Karpas-422 (cell line): Measurements from ENCODE around the gene TRPM2. TPM values are rescaled to one million over a fixed set of nuclear protein-coding genes. Genes with fewer than 3 reads are reported as not detected.

Experiments
- DNase-seq: peaks from one replicate; pipeline ENCODE4 v3.0.0-alpha.2; 2015
- H2AFZ ChIP-seq: fragments of 200-600 bp; sonication (generic); 2 replicates; pipeline ENCODE4 v1.6.1; 2014; ENCODE audit warnings: antibody characterized with exemption, low read length, mixed read lengths
- H3K27ac ChIP-seq: fragments of 200-600 bp; sonication (generic); 2 replicates; pipeline ENCODE4 v1.5.1; 2014; ENCODE audit warnings: mild to moderate bottlenecking, low read length, moderate library complexity
- H3K27me3 ChIP-seq: fragments of 200-600 bp; sonication (generic); 2 replicates; pipeline ENCODE4 v1.6.1; 2014; ENCODE audit warnings: low read length, mixed read lengths
- H3K36me3 ChIP-seq: fragments of 200-600 bp; sonication (generic); 2 replicates; pipeline ENCODE4 v1.6.1; 2014; ENCODE audit warnings: low read length, mixed read lengths; ENCODE audit not compliant: insufficient read depth
- H3K4me1 ChIP-seq: fragments of 200-600 bp; sonication (generic); 2 replicates; pipeline ENCODE4 v1.6.1; 2014; ENCODE audit warnings: mild to moderate bottlenecking, low read length, mixed read lengths
- H3K4me2 ChIP-seq: fragments of 200-600 bp; sonication (generic); 2 replicates; pipeline ENCODE4 v1.6.1; 2014; ENCODE audit warnings: low read length, low read depth, mild to moderate bottlenecking; ENCODE audit not compliant: poor library complexity, severe bottlenecking
- H3K4me3 ChIP-seq: fragments of 200-600 bp; sonication (generic); 2 replicates; pipeline ENCODE4 v1.5.1; 2014; ENCODE audit warnings: mild to moderate bottlenecking, antibody characterized with exemption, low read length, mixed read lengths
- H3K79me2 ChIP-seq: fragments of 200-600 bp; sonication (generic); 2 replicates; pipeline ENCODE4 v1.6.1; 2014; ENCODE audit warnings: mild to moderate bottlenecking, low read length, mixed read lengths
- H3K9ac ChIP-seq: fragments of 200-600 bp; sonication (generic); 2 replicates; pipeline ENCODE4 v1.6.0; 2014; ENCODE audit warnings: low read length
- H3K9me2 ChIP-seq: fragments of 200-600 bp; sonication (generic), shearing (Covaris generic); replicated peaks from 2 replicates; pipeline ENCODE4 v1.6.0; 2014; ENCODE audit warnings: mild to moderate bottlenecking, low read length, moderate library complexity; ENCODE audit not compliant: insufficient read depth
- H3K9me3 ChIP-seq: fragments of 300-700, 200-600 bp; sonication (generic); 2 replicates; pipeline ENCODE4 v1.6.1; 2014; ENCODE audit warnings: low read length, mixed read lengths
- H4K20me1 ChIP-seq: fragments of 200-600 bp; sonication (generic); 2 replicates; pipeline ENCODE4 v1.6.1; 2014; ENCODE audit warnings: mild to moderate bottlenecking, antibody characterized with exemption, low read length, low read depth; ENCODE audit not compliant: insufficient read depth
- total RNA-seq: library from RNA; depleted of rRNA; stranded (reverse); fragments of >200 nt; shearing (Covaris generic); gene quantifications from 2 replicates; pipeline ENCODE4 v1.2.3, GENCODE V29; 2014; ENCODE audit warnings: low replicate concordance

Gene TRPM2
- total RNA-seq, 1 experiment from 2014 or later = not detected

DNA sequence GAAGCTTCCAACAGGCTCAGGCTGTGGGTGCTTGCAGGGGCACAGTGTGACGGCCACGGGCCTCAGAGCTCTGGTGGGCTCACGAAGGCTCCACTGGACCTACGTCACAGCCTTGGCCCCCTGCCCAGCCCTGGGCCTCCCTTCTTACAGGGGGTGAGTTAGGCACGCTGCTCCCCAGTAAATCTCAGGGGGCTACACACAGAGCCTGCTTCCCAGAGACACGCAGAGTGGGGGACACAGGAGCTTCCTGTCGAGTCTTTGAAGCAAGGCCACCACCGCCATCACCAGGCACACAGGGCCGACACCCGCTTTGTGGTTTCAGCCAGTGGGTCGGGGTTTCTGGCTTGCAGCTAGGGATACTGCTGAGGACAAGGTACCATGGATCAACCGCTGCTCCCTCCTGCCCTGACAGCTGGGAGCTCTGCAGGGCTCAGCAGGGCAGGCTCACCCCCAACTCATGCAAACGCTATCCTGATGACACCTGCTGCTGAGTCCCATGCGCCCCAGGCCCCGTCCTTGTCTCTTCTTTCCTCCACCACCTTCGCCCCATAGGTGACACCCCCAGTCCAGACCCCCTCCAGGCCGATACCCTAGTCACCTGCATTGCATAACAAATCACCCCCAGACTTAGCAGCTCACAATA is 8.8 kb upstream of the TRPM2 start:
- no peak overlapping the region for H3K4me3 ChIP-seq

DNA sequence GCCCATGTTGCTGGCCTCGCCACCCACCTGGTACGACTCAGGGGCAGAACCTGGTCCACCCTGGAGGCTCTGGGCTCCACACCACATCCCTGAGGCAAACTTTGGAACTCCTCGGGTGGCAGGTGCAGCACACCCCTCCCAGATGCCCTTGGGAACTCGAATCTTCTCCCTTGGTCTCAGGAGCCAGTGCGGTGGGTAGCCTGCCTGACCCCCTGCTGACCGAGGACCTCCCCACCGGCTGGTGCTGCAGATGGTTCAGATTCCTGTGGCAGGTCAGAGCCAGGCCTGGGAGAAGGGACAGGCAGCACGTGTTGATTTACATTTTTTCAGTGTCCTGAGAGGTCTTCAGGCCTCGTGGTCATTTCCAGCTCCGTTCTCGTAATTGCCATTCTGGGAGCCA is 7.9 kb upstream of the TRPM2 start:
- Histone ChIP-seq H3K27me3 (no peaks in the 10 kb centered on the region), H3K4me2 (no peak overlapping the region), H2AFZ (no peak overlapping the region), H4K20me1 (no peaks in the 10 kb centered on the region), H3K9me2 (no peaks in the 10 kb centered on the region), H3K36me3 (no peaks in the 10 kb centered on the region), H3K79me2 (no peaks in the 10 kb centered on the region), H3K4me1 (no peaks in the 10 kb centered on the region), H3K9me3 (no peaks in the 10 kb centered on the region), H3K4me3 (no peak overlapping the region), H3K27ac (no peak overlapping the region), H3K9ac (no peak overlapping the region)
- no peak for DNase-seq

More for the DNA sequence above, 8.8 kb upstream of the TRPM2 start:
- H3K27ac ChIP-seq = no peak overlapping the region
- H3K9me2 ChIP-seq = no peaks in the 10 kb centered on the region
- no peaks in the 10 kb centered on the region for H3K27me3 ChIP-seq
- H3K79me2 ChIP-seq = no peaks in the 10 kb centered on the region
- H3K36me3 ChIP-seq = no peaks in the 10 kb centered on the region
- H4K20me1 ChIP-seq = no peaks in the 10 kb centered on the region
- no peak overlapping the region; the same call in 1 of the 2 replicates for H2AFZ ChIP-seq
- H3K9me3 ChIP-seq = no peaks in the 10 kb centered on the region
- H3K4me1 ChIP-seq = peaks cover 7% of the 10 kb centered on the region
- H3K9ac ChIP-seq = no peak overlapping the region
- H3K4me2 ChIP-seq = no peak overlapping the region
- DNase-seq = no peak

DNA sequence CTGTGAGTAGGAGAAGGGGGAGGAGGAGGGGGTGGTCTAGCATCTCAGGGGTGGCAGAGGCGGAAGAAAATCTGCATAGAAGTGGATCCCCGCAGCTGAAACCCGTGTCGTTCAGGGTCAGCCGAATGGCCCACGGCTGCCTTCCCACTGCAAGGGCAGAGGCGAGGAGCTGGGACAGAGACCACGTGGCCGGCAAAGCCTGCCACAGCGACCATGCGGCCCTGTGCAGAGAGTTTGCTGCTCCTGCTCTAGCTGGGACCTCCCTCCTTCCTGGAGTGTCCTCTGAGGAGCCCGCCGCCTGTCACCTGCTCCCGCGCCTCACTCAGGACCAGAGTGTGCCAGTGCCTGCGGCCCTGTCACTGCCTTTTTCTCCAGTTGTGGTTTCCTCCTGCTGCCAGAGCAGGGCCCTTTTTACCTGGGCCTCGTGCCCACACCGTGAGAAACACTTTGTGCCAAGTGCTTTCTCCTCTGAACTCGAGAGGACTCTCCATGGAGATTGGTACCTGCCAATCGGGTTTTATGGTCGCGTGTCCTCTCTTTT is 5.4 kb upstream of the TRPM2 start:
- no peak overlapping the region for H2AFZ ChIP-seq
- no peak overlapping the region for H3K27ac ChIP-seq
- no peaks in the 10 kb centered on the region for H3K79me2 ChIP-seq
- H3K9ac ChIP-seq = no peak overlapping the region
- H3K9me2 ChIP-seq = no peaks in the 10 kb centered on the region
- H3K4me3 ChIP-seq = no peak overlapping the region
- H3K27me3 ChIP-seq = no peaks in the 10 kb centered on the region
- no peaks in the 10 kb centered on the region for H3K36me3 ChIP-seq
- H3K4me1 ChIP-seq = no peaks in the 10 kb centered on the region
- DNase-seq = no peak
- no peak overlapping the region for H3K4me2 ChIP-seq
- H3K9me3 ChIP-seq = no peaks in the 10 kb centered on the region
- no peaks in the 10 kb centered on the region for H4K20me1 ChIP-seq

DNA sequence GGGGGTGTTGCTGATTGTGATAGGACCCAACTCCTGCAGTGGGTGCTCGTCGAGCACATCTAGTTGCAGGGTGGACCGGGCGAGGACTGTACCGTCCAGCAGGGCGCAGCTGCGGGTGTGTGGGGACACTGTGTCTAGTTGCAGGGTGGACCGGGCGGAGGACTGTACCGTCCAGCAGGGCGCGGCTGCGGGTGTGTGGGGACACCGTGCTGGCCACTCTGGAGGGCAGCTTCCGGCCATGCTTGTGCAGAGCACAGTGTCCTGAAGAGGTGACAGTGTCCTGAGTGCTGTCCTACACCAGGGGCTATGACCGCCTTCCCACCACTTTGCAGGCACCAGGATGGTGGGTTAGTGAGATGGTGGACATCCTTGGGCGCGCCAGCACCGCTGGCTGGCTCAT is 4.6 kb upstream of the TRPM2 start:
- H3K4me3 ChIP-seq = no peak overlapping the region
- H3K9me3 ChIP-seq = no peaks in the 10 kb centered on the region

DNA sequence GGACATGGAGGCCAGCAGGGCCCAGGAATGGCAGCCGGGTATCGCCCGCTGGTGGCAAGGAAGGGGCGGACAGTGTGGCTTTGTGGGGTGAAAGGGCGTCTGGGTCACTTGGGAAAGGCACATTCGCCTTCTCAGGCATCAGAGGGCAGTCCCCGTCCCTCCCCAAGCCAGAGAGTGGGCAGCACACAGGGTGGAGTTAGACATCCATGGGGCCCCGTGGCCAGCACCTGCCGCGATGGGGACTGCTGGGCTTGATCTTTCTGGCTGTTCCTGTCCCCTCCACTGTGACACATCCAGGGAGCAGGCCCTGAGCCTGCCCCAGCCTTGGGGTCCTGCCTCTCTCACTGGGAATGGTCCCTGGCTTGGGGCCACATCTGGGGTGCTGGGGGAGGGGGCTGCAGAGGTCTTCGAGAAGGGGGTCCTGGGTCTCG is 4.0 kb upstream of the TRPM2 start:
- H3K27me3 ChIP-seq = no peaks in the 10 kb centered on the region
- no peak overlapping the region for H3K4me2 ChIP-seq
- H3K27ac ChIP-seq = no peak overlapping the region
- no peaks in the 10 kb centered on the region for H3K9me3 ChIP-seq
- H4K20me1 ChIP-seq = no peaks in the 10 kb centered on the region
- no peak overlapping the region for H3K9ac ChIP-seq
- H2AFZ ChIP-seq = no peak overlapping the region
- DNase-seq = no peak
- no peak overlapping the region for H3K4me3 ChIP-seq
- H3K79me2 ChIP-seq = no peaks in the 10 kb centered on the region
- no peaks in the 10 kb centered on the region for H3K4me1 ChIP-seq
- H3K36me3 ChIP-seq = no peaks in the 10 kb centered on the region
- H3K9me2 ChIP-seq = no peaks in the 10 kb centered on the region

More for the DNA sequence above, 4.6 kb upstream of the TRPM2 start:
- H4K20me1 ChIP-seq = no peaks in the 10 kb centered on the region
- no peak overlapping the region for H3K4me2 ChIP-seq
- H3K79me2 ChIP-seq = no peaks in the 10 kb centered on the region
- no peaks in the 10 kb centered on the region for H3K27me3 ChIP-seq
- H3K9me2 ChIP-seq = no peaks in the 10 kb centered on the region
- H3K9ac ChIP-seq = no peak overlapping the region
- H3K27ac ChIP-seq = no peak overlapping the region
- H2AFZ ChIP-seq = no peak overlapping the region
- DNase-seq = no peak
- H3K4me1 ChIP-seq = no peaks in the 10 kb centered on the region
- no peaks in the 10 kb centered on the region for H3K36me3 ChIP-seq

DNA sequence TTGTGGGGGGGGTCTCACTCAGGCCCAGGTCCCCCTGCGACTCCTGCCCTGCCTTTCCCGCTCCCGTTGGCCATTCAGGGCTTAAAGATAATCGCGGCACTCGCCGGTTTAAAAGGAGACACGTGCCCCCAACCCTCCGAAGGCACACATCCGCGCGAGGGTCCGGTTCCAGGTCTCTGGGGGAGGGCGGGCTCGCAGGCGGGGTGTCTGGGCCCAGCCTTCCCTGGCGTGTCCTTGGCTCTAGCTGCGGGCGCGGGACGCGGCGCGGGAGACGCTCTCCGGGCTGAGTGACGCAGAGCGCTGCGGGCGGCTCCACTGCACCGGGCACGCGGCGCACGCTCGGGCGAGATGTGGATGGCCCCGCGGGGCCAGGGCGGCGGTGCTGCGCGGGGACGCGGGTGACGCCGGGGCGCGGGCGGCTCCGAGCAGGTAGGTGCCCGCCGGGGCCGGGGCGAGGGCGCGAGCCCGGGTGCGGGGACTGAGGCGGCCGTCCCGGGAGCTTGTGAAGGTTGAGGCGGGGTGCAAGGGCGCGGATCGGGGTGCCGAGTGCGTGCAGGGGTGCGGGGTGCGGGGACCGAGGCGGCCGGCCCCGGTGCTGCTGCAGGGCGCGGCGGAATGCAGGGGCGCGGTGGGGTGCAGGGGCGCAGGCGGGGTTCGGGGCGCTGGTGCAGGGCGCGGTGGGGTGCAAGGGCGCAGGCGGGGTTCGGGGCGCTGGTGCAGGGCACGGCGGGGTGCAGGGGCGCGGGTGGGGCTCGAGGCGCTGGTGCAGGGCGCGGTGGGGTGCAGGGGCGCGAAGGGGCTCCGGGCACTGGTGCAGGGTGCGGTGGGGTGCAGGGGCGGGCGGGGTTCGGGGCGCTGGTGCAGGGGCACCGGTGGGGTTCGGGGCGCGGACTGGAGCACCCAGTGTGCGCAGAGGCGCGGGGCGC is 3.3 kb upstream of the TRPM2 start:
- DNase-seq = no peak
- no peaks in the 10 kb centered on the region for H3K79me2 ChIP-seq
- H3K4me3 ChIP-seq = no peak overlapping the region
- H3K4me2 ChIP-seq = no peak overlapping the region
- H3K27ac ChIP-seq = no peak overlapping the region
- H3K9me3 ChIP-seq = no peaks in the 10 kb centered on the region
- no peaks in the 10 kb centered on the region for H3K4me1 ChIP-seq
- H3K36me3 ChIP-seq = no peaks in the 10 kb centered on the region
- no peak overlapping the region for H3K9ac ChIP-seq
- no peak overlapping the region for H2AFZ ChIP-seq
- no peaks in the 10 kb centered on the region for H4K20me1 ChIP-seq
- no peaks in the 10 kb centered on the region for H3K27me3 ChIP-seq
- H3K9me2 ChIP-seq = no peaks in the 10 kb centered on the region

DNA sequence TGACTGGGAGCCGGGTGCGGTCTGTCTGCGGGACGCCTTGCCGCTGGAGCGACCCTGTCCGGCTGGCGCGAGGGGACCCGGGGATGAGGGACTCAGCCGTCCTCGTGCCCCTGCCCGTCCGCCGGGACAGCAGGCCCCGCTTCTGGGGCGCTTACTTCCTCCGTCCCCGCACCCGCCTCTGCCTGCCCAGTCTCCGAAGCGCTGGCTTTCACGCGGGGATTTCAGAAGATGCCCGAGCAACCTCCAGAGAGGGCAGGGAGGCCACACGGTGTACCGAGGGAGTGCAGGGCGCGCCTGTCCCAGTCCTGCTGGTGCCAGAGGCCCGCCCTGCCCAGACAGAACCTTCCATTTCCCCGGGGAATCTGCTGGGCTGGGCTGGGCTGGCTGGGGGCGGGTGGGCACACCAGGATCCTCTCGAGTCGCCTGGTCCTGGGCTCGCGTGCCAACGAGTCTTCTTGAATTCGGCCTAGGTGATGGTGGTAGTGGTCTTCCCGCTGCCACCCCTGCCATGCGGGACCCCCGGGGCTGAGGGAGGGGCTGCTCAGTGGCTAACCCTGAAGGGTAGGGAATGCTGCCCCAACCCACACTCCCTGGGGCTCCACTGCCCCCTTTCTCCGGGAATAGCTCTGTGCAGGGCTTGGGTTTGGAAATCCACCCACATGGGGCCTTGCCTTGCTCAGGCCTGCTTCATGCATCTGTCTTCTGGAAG is 2.5 kb upstream of the TRPM2 start:
- no peaks in the 10 kb centered on the region; the same call in 1 of the 2 replicates for H3K4me1 ChIP-seq
- H3K27ac ChIP-seq = no peak overlapping the region
- H3K79me2 ChIP-seq = no peaks in the 10 kb centered on the region
- DNase-seq = no peak
- H3K9ac ChIP-seq = no peak overlapping the region
- H2AFZ ChIP-seq = no peak overlapping the region
- H3K4me3 ChIP-seq = no peak overlapping the region
- H4K20me1 ChIP-seq = no peaks in the 10 kb centered on the region
- H3K36me3 ChIP-seq = no peaks in the 10 kb centered on the region
- H3K9me2 ChIP-seq = no peaks in the 10 kb centered on the region
- H3K9me3 ChIP-seq = no peaks in the 10 kb centered on the region
- no peak overlapping the region for H3K4me2 ChIP-seq
- H3K27me3 ChIP-seq = no peaks in the 10 kb centered on the region
